Stimulated activated CD8-positive, alpha-beta memory T cell treated with anti-CD3 and anti-CD28 coated beads, Interleukin-15, amount 100 ng/mL, for 4 hours (primary cell): Measurements from ENCODE around the gene HIVEP3.
A peak's percentile ranks its signal among the peaks of the same experiment; 100 is the strongest.

Experiments used
- DNase-seq, 2 donors: peaks; one replicate each; pipeline ENCODE4 v3.0.0-alpha.2; 2020; ENCODE audit warnings: low read depth in 2 of 2

HIVEP3 gene

DNA sequence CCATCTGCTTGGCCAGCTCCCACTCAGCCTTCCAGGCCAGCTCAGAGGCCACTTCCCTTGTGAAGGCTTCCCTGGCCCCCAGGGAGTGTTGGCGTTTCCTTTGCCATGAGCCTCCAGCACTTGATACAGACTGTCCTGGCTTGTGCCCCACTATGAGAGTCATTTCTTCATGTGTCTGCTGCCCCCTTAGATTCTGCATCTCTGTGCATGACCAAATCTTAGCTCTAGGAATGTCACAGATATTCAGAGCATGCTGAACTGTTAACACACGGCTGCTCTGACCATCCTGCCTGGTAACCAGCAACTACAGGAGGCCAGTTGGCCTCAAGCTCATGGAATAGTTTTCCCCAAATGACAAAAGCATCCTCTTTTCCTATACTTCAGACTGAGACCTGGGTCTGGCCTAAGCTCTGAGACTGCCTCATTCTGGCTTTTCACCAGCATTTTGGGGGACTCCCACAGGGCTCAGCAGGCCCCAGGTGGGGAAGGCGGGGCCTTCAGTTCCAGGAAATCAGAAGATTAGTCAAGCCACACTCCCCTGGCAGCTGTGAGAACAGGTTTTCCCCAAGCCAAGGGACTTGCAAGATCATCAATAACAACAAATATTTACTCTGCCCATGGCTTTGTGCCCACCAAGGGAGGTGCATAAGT, 251.6 kb downstream of the HIVEP3 start:
- DNase-seq = peak; percentile 44 to 53

DNA sequence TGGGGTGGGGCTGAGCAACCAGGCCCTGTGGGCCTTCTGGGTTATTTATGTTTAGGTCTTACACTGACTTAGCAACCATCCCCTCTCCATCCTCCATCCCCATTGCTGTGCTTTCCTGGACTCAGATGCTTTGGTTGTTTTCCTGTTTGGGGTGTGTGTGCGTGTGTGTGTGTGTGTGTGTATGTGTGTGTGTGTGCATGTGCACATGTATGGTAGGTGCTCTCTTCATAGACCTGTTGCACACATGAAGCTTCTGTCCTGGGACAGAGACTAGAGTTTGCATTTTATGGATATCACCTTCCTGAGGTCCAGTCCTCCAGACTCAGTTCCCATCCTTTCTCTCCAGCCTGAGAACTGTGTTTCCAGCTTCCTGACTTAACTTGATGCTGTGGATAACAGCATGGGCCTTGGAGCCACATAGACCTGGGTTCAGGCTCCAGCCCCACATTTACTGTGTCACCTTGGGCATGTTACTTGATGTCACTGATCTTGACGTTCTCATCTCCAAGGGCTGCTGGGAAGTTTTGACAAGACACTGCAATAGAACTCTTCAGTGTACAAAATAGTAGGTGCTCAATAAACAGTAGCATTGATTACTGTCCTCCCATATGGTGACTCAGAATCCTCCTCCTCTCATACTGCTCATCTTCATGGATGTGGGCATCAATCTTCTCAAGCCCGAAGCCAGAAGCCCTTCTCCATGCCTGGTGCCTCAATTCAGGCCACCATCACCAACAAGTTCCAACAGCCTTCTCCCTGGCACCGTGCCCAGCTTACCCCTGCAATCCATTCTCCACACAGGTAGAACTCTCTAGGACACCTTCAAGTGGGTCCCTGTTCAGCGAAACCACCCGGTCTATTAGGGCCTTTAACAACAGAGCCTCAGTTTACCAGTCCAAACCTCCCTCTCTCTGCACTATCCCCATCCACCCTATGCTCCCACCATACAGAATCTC, 252.5 kb downstream of the HIVEP3 start:
- DNase-seq = no peak

DNA sequence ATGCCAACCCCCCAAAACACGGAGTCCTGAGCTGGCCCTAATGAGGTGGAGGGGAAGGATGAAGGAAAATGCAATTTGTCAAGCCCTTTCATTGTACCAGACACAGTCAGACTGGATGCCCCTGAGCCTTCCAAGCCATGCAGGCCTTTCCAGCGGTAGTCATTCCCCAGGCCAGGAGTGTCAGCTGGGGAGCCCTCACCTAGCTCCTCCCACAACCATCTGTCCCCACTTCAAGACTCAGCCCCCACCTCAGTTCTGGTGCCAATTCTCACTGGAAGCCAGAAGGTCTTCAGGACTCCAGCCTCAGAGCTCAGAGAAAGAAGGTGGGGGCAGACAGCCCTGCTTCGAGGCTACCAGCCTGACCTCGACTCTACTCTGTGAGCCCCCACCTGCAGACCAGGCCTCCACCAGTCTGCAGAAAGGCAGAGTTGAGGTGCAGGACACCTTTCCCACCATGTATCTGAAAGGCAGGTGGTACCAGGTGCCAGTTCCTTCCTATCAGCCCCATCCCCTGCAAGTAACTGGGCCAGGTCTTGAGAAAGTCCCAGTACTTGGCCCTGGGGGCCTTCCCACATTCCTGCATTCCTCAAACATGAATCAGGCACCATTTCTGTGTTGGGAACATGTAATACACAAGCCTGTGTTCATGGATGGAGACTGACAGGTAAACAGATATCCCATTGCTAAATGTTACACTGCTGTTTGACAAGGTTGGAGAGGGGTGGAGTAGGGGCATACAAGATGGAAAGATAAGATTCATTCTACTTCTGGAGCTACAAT, 253.7 kb downstream of the HIVEP3 start:
- no peak for DNase-seq

DNA sequence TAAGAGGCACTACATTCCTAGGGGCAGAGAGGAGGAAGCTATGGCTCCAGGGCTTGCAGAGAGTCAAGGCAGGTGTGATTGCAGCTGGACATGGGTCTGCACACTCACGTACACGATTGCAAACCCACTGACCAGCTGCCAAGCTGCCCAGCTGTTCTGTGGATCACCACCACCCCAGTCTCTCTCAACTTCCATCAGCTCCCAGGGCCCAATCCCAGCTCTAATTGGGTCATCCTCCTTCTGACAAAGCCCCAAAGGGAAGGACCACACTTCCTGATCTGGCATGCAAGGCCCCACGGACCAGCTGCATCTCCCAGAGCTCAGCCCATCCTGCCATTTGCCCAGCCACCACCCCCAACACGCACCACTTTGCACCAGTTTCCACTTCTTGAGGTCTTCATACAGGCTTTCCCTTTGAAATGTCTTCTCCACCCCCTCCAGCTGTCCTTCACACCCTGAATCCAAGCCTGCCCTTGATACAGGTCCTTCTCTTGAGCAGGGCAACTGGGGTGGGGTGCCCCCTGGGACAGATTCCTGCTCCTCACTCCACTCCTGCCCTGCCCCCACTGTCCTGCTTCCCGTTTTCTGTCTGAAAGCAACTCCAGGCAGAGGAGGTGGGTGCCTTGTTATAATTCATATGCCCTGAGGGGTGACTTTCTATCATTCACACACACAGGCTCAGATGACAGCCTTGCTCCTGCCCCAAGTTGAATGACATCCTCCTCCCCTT, 254.9 kb downstream of the HIVEP3 start:
- no peak for DNase-seq

DNA sequence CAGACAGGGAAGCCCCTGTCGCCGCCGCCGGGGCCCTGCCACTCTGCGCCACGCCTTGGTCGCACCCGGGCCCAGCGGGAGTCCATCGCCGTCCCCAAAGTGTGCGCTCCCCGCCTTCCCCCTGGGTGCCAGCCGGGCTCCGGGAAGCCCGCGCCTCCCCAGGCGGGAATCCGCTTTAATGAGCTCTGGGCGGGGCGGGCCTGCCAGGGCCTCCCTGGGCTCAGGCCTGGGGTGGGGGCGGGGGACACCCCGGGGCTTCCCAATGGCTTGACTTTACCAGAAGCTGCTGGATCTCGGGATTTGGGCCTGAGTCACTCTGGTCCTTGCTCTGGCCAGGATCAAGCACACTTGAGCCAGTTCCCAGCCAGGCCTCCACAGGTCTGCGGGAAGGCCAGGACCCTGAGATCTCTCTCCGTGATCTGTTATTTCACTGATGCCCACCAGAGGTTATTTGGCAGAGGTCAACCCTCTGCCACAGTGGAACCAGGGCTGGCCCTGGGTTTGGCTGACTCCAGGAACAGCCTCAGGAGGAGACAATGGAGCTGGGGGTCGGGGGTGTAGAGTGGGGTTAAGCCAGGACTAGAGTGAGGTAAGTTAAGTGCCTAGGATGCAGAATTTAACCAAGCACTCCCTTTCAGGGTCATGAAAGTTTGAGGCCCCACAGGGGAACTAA, 255.8 kb downstream of the HIVEP3 start:
- no peak for DNase-seq

DNA sequence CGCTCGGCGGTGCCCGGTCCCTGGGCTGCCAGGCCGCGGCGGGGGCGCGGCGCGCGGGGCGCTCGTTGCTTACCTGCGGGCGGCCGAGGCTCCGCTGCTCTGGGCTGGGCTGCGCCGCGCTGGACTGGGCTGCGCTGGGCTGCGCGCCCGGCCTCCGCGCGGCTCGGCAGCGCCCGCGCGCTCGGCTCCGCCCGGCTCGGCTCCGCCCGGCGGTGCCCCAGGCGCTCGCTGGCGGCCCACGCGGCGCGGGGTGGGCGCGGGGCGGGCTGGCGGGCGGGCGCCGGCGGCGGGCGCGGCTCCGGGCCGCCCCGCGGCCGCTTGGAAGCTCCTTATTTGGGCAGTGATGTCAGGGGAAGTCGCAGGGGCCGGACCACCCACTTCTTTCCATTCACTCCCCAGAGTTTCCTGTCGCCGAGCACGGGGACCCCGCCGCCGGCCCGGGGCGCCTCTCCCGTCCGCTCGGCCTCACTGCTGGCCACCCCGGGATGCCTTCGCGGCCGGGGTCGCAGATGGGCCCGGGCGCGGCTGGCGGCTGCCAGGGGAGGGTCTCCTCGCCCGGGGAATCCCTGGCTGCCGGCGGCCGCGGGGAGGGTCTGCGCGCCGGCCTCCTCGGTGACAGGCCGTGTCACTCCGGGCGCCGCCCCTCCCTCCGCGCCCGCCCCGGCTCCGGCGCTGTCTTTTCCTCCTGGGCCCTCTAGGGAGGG, 256.5 kb downstream of the HIVEP3 start:
- peak; percentile 68 to 72 for DNase-seq

DNA sequence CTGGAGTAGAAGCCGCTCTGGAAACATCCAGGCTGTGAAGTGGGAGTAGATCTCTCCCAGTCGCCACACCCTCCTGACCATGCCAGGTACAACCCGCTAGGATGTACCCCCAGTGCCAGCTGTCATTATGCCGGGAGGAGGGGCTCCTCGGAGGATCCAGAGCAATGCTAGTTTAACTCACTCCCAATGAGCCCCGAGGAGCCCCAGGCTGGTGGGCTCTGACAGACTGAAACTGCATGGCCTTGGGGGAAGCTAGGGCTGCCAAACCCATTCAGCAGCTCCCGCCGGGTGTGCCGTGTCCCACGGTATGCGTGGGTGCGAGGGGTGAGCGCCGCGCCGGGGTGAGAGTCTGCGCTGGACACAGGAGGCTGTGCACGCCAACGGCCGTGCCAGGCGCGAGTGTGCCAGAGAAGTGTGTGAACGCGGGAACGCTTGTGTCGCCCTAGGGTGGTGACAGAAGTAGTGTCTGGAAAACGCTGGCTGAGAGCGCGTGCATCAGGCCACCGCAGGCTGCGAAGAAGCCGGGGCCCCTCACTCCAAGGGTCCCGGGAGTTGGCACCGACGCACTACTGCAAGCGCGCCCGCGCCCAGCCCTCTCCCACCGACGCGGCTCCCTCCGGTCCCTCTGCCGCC, 257.2 kb downstream of the HIVEP3 start:
- DNase-seq = no peak

DNA sequence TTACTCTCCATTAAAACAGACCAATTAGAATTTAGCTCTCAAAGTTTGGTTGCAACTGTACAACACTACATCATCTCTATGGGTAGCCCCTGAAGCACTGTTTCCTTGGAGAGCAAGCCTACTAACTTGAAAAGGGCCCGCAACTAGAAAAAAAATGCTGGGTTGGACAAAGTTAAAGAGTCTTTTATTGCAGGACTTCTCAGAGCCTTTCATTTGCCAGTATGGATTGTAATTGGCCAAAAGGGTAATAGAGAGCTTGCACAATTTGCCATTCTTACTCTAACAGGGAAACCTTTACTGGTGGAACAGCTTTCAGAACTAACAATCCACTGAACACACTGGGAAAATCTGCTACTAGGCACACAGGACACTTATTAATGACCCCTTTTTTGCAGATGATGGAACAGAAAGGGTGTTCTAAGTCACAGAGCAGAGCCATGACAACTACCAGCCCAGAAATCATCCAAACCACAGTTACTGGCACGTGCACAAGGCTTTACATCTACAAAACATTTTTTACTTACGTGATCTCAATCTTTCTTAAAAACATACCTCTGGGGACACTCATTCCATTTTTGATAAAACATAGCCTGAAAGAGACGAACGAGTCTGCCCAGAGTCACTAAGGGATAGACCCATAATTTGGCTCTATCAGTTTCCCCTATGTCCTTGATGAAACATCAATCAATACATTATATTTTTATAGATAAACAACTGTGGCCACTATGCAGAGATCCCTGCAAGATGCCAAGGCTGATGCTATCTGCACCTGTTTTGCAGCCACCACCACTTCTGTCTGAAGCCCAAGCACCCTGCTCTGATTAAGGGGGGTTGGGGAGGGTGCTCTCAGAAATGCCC, 257.9 kb downstream of the HIVEP3 start:
- no peak for DNase-seq

DNA sequence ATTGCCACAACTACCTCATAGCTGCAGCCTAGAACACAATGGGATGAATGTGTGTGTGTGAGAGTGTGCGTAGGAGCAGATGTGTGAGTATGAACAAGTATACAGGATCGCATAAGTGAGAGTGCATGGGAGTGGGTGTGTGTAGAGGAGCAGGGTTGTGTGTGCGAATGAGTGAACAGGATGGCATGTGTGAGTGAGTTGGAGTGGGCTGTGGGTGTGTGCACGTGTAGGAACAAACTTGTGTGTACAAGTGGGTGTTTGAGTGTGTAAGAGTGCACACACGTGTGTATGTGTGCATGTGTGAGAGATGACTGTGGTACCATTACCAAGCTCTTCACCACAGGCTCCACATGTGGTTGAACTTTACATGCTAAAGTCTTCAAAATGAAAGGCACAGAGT, 258.8 kb downstream of the HIVEP3 start:
- no peak for DNase-seq

DNA sequence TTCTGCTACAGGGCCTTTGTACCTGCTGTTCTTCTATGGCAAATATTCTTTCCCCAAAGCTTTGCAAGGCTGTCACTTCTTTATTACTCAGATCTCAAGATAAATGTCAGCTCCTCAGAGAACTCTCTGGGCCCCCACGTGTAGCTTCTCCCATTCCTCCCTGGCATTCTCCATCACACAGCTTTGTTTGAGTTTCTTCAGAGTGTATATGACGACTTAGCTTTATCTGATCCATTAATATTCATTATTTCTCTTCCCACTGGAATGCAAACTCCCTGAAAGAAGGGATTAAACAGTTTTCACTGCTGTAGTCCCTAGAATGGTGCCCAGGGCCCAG, 259.6 kb downstream of the HIVEP3 start:
- no peak for DNase-seq

DNA sequence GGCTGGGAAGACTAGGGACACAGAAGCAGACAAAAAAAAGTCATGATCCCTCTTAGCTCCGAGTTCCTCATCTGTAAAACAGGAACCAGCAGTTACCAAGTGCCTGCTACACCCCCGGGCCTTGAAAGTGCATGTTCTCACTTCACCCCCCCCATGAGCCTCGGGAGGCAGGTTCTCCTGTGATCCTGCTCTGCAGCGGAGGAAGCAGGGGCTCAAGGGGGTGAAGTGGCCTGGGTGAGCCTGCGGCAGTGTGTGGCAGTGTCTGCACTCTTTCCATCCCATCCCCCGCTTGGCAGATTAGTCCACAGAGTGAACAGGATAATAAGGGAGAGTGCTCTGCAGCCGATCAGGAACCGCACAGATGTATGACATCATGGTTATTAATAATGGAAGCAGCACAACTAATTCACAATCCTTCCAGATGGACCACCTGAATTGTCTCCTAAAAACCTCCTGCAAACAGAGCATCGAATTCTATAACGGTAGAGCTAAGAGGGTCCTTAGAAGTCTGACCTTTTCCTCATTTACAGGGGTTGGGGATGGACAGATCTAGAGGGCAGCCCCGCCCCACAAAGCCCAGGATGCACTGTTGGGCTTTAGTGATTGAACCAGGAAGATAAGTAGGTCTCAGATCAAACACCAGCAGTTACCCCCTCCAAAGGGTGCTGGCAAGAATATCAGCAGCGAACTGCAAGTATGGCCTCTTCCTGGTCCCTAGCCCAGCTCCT, 260.1 kb downstream of the HIVEP3 start:
- DNase-seq = no peak

DNA sequence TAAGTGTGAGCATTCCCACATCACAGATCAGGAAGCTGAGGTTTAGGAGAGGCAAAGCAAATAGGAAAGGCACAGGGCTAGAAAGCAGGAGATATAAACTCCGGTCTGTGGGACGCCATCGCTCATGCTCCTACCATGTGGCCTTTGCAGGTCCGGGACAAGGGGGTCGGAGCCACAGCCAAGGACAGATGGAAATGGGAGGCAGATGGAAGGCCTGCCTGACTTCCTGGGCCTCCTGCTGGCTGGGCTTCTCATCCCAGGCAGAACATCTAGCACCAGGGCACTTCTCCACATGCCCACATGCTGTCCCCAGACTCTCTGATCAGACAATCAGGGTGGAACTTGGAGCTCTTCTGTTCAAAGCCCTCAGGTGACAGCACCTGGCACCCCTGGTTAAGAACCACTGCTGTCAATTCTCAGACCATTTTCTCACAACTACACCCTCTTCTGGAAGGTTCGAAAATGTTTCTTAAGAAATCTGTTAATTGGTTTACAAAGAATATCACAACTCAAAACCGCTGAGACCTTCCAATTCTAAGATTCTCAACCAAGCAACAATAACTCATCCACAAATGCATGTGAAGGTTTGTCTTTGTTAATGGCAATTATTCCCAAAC, 260.9 kb downstream of the HIVEP3 start:
- no peak for DNase-seq

DNA sequence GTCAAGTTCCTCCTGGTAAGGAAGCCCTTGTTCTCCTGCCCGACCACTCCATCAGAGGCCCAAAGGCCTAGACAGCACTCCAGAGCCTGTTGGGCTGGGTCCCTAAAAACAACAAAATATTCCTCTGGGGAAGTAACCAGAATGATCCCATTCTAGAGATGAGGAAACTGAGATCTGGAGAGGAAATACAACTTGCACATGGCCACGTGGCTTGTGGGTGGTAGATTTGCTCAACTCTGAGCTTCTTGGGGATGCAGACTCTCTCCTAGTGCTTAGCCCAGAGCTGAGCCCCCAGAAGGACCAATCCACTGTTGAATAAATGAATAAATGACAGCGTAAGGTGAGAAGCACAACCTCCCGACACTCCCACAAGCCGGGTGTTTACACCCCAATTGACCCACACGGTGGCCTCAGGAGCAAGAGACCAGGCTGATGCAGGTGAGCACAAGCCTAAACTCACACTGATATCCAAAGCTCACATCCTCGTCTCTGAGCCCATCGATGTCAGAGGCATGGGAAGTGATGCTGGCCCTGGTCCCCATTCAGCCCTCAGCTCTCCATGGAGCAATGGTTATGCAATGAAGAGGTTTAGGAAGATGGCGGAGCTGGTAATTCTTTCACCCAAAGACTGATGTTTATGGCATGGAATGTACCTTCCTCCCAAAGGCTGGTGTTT, 261.8 kb downstream of the HIVEP3 start:
- no peak for DNase-seq

DNA sequence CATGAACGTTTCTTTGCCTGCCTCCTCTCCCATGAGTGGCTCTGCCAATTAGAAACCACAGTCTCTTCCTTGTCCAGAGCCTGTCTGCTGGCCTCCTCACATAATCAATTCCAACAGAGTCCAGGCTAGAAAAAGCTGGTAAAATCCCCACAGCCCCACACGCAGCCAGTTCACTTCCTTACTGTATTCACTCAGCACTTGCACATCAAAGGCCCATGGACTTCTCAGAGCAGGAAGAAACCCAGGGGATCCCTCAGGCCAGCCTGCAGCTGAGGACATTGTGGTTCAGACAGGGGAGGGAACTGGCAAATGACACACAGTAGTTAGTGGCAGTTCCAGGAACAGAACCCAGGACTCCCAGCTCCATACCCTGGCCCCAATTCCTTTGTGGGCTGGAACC, 262.7 kb downstream of the HIVEP3 start:
- no peak for DNase-seq

DNA sequence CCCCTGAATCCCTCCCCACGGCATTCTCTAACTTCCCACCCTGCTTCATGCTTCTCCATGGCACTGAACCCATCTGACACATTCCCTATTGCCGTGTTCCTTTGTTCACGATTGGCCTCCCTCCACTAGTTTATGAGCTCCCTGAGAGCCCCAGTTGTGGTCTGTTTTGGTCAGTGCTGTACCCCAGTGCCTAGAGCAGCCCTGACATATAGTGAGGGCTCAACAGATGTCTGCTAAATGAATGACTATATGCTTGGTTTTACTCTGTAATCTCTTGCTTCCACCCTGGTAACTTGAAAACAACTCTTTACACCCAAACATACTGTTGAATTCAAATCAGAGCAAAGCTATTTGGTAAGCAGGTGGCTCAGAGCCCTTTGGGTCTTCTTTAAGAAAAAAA, 263.1 kb downstream of the HIVEP3 start:
- DNase-seq = no peak

DNA sequence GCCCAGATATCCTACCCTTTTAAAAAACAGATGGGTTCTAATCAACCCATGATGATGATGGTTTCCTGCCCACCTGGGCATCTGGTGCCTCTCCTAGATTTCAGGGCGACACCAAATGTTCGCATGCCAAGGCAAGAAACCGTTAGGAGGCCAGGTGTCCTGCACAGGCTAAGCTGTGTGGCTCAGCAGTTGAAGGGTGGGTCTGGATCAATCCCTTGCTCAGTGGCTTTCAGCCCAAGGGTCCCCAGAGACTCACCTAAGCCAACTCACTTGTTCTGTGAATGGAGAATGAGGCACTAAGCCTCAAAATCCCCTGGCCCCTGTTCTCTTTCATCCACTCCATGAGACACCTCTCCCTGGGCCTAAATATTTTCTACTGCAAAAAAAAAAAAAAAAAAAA, 265.1 kb downstream of the HIVEP3 start:
- DNase-seq = no peak
